Mucosa of descending colon (tissue), 3 donors: Measurements from ENCODE around the gene CERS2. TPM values are rescaled to one million over a fixed set of nuclear protein-coding genes. Genes with fewer than 3 reads are reported as not detected.

Experiments
- ATAC-seq: fragments of 200-7000 bp; cut with Tn5 transposase; one replicate; pipeline ENCODE4 v1.9.1; 2020; ENCODE audit warnings: mild to moderate bottlenecking, moderate library complexity
- DNase-seq, 3 donors: peaks; one replicate each; pipeline ENCODE4 v3.0.0-alpha.2; 2020
- H3K36me3 ChIP-seq: fragments of 200-600 bp; one replicate; pipeline ENCODE4 v1.8.0; 2021; ENCODE audit warnings: low read depth, mild to moderate bottlenecking
- H3K4me1 ChIP-seq: fragments of 200-600 bp; one replicate; pipeline ENCODE4 v1.8.0; 2021; ENCODE audit warnings: low read depth, mild to moderate bottlenecking
- H3K4me3 ChIP-seq: fragments of 200-600 bp; one replicate; pipeline ENCODE4 v1.8.0; 2021; ENCODE audit warnings: mild to moderate bottlenecking
- H3K9me3 ChIP-seq: fragments of 200-600 bp; one replicate; pipeline ENCODE4 v1.8.0; 2021; ENCODE audit warnings: mild to moderate bottlenecking
- intact Hi-C, 2 donors: fragments of 100-400 bp; cut with DNase I in 1 of 2; cut with micrococcal nuclease in 1 of 2; formaldehyde crosslinking; loops; one replicate each; pipeline versions ENCODE4 v1.11.0 to v1.11.1; 2022; cut with DNase I, micrococcal nuclease
- total RNA-seq, 3 donors: library from RNA; stranded (reverse); fragmentation: NEBNext Ultra II Directional in 2 of 3; extraction: Animal tissue kit (Norgen Biotek cat#: 25700) in 2 of 3; gene quantifications; one replicate each; pipeline versions ENCODE4 v1.2.1 to v1.2.4, GENCODE V29; 2021 to 2023
- TF ChIP-seq, protein P1 (sequence below): fragments of 200-600 bp; IDR thresholded peaks from one replicate; pipeline ENCODE4 v1.8.0; 2022; ENCODE audit warnings: antibody characterized with exemption, mild to moderate bottlenecking
- donor health status: DM: no; HTN: no; CAD: no; lungs with moderate emphysema.
- donor health status: DM: no; HTN: no; CAD: no.
- donor health status: DM: no; HTN: yes; CAD: no.

Gene CERS2
- total RNA-seq, 3 donors from 2014 or later = 142 to 209 (median 186) TPM

GRCh38 chr1:151001602-151002001, 27.0 kb upstream of the CERS2 start:
- ATAC-seq (no peak), DNase-seq (no peak)
- no peak overlapping the region for H3K4me3 ChIP-seq
- H3K9me3 ChIP-seq = no peaks in the 10 kb centered on the region
- TF ChIP-seq, protein P1, sequence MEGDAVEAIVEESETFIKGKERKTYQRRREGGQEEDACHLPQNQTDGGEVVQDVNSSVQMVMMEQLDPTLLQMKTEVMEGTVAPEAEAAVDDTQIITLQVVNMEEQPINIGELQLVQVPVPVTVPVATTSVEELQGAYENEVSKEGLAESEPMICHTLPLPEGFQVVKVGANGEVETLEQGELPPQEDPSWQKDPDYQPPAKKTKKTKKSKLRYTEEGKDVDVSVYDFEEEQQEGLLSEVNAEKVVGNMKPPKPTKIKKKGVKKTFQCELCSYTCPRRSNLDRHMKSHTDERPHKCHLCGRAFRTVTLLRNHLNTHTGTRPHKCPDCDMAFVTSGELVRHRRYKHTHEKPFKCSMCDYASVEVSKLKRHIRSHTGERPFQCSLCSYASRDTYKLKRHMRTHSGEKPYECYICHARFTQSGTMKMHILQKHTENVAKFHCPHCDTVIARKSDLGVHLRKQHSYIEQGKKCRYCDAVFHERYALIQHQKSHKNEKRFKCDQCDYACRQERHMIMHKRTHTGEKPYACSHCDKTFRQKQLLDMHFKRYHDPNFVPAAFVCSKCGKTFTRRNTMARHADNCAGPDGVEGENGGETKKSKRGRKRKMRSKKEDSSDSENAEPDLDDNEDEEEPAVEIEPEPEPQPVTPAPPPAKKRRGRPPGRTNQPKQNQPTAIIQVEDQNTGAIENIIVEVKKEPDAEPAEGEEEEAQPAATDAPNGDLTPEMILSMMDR = no peak
- peaks cover 9% of the 10 kb centered on the region for H3K36me3 ChIP-seq
- intact Hi-C loops = loop anchor here in 1 of 2 donors (10.0 kb wide), 1 partner anchor 53 kb away; the partner anchor contains the start of gene CDC42SE1
- H3K4me1 ChIP-seq = peaks cover 21% of the 10 kb centered on the region

- no peak for ATAC-seq
- H3K36me3 ChIP-seq = peaks cover 9% of the 10 kb centered on the region
- intact Hi-C loops = loop anchor here in 1 of 2 donors (10.0 kb wide), 1 partner anchor 54 kb away; the partner anchor contains the start of gene CDC42SE1
Measured at GRCh38 chr1:151000408-151000807, 25.8 kb upstream of the CERS2 start.

GRCh38 chr1:150999926-151000325, 25.3 kb upstream of the CERS2 start:
- peaks cover 17% of the 10 kb centered on the region for H3K4me1 ChIP-seq

More at GRCh38 chr1:151000408-151000807, 25.8 kb upstream of the CERS2 start:
- H3K4me1 ChIP-seq = peaks cover 21% of the 10 kb centered on the region
- TF ChIP-seq, protein P1 = no peak
- H3K4me3 ChIP-seq = no peak overlapping the region
- H3K9me3 ChIP-seq = no peaks in the 10 kb centered on the region
- no peak for DNase-seq

DNA sequence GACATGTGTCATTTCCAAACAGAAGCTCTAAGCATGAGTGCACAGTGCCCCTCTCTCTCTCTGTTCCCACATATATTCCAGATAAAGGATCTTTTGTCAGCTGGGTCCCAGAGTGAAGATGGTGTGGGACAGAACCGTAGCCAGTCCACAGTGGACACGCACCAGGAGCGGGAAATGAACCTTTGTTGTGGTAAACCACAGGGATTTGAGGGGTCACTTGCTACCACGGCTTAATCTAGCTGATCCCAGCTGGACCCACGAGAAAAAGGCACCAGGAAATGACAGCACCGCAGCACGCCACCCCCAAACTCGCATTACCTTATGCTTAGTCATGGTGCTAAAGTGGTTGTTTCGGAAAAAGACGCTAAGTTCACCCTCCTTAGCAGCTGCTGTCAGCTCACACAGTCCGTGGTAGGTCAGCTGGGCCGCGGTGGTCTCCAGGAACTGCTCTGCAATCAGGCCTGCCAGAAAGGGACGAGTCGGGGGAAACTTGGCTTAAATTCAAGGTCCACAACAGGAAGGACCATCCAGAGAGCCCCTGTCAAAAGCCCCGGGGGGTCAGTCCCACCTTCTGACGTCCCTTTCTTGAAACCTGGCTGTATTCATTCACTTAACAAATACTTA, 24.5 kb upstream of the CERS2 start:
- H3K4me1 ChIP-seq = peaks cover 9% of the 10 kb centered on the region
- DNase-seq (no peak), ATAC-seq (no peak)
- intact Hi-C loops = no loop called here
- peaks cover 9% of the 10 kb centered on the region for H3K36me3 ChIP-seq
- TF ChIP-seq, protein P1 = no peak
- H3K9me3 ChIP-seq = no peaks in the 10 kb centered on the region
- no peak overlapping the region for H3K4me3 ChIP-seq

More at GRCh38 chr1:150999926-151000325, 25.3 kb upstream of the CERS2 start:
- TF ChIP-seq, protein P1 = no peak
- DNase-seq (no peak), ATAC-seq (no peak)
- H3K9me3 ChIP-seq = no peaks in the 10 kb centered on the region
- H3K36me3 ChIP-seq = peaks cover 9% of the 10 kb centered on the region
- intact Hi-C loops = loop anchor here in 1 of 2 donors (10.0 kb wide), 1 partner anchor 55 kb away; the partner anchor contains the start of gene CDC42SE1
- H3K4me3 ChIP-seq = no peak overlapping the region

DNA sequence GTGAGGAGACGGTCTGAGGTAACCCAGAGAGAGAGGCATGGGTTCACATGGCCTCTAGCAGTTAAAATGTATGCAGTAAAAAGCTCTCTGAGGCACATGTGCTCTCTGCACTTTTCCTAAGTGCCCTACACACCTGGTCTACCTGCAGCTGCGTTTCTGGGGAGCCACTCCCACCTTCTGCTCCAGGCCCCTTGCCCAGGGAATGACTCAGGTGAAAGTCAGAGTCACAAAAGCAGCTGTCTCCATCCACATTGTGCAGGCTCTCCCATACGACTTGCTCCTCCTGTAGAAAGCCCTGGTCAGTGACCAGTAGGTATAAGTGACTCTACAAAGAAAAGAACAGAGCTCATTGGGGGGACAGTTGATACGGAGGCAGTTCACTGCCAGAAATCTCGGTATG, 23.3 kb upstream of the CERS2 start:
- intact Hi-C loops = no loop called here
- DNase-seq = no peak
- no peak for ATAC-seq
- H3K4me3 ChIP-seq = no peak overlapping the region
- H3K4me1 ChIP-seq = no peaks in the 10 kb centered on the region
- TF ChIP-seq, protein P1 = no peak
- H3K9me3 ChIP-seq = no peaks in the 10 kb centered on the region
- H3K36me3 ChIP-seq = peaks cover 9% of the 10 kb centered on the region
